OCI-LY7 (cell line): ENCODE measurements around the gene SIRPA. TPM values are rescaled to one million over a fixed set of nuclear protein-coding genes. Genes with fewer than 3 reads are reported as not detected.

ENCODE experiments used
- BruUV-seq: library from RNA; stranded (reverse); fragments of 400-500 nt; replicated peaks from 2 replicates; lab custom pipeline; 2021; lab: Mats Ljungman, UMichigan
- CTCF ChIA-PET: fragments of 300-600 bp; sonication (Branson Sonifier 250); formaldehyde crosslinking; loops from one replicate; lab custom pipeline; 2022; ENCODE audit warnings: antibody characterized with exemption; ENCODE audit not compliant: unreplicated experiment; lab: Charles Lee
- POLR2A ChIA-PET: fragments of 300-600 bp; sonication (Branson Sonifier 250); formaldehyde crosslinking; loops from one replicate; lab custom pipeline; 2022; ENCODE audit warnings: antibody characterized with exemption; lab: Charles Lee
- DNase-seq: peaks from one replicate; pipeline ENCODE4 v3.0.0-alpha.2; 2015; ENCODE audit warnings: low spot score
- H2AFZ ChIP-seq: fragments of 200-600 bp; sonication (generic), shearing (Covaris generic); 2 replicates; pipeline ENCODE4 v1.6.1; 2014; ENCODE audit warnings: mild to moderate bottlenecking, antibody characterized with exemption, low read length, moderate library complexity
- H3K27ac ChIP-seq: fragments of 200-600 bp; sonication (generic); 2 replicates; pipeline ENCODE4 v1.5.1; 2014; ENCODE audit warnings: mixed run types, low read depth, mild to moderate bottlenecking, moderate library complexity, low read length, inconsistent platforms; ENCODE audit not compliant: poor library complexity, severe bottlenecking
- H3K36me3 ChIP-seq: fragments of 200-600 bp; sonication (generic); 2 replicates; pipeline ENCODE4 v1.6.1; 2014; ENCODE audit warnings: mild to moderate bottlenecking, antibody characterized with exemption, low read length, moderate library complexity, mixed read lengths; ENCODE audit not compliant: insufficient read depth
- H3K4me1 ChIP-seq: fragments of 200-600 bp; sonication (generic); 2 replicates; pipeline ENCODE4 v1.5.1; 2014; ENCODE audit warnings: mild to moderate bottlenecking, low read length; ENCODE audit not compliant: insufficient read depth, poor library complexity, severe bottlenecking
- H3K4me2 ChIP-seq: fragments of 200-600 bp; sonication (generic); 2 replicates; pipeline ENCODE4 v1.6.1; 2014; ENCODE audit warnings: mild to moderate bottlenecking, low read length
- H3K4me3 ChIP-seq: fragments of 200-600 bp; sonication (generic); 2 replicates; pipeline ENCODE4 v1.5.1; 2014; ENCODE audit warnings: mild to moderate bottlenecking, low read depth, low read length; ENCODE audit not compliant: poor library complexity, severe bottlenecking
- H3K79me2 ChIP-seq: fragments of 200-600 bp; sonication (generic); 2 replicates; pipeline ENCODE4 v1.6.1; 2016; ENCODE audit warnings: low read depth, mild to moderate bottlenecking, low read length, moderate library complexity, mixed read lengths; ENCODE audit not compliant: insufficient read depth
- H3K9me2 ChIP-seq: fragments of 200-600 bp; sonication (generic); 2 replicates; pipeline ENCODE4 v1.6.1; 2016; ENCODE audit warnings: mild to moderate bottlenecking, low read length, mixed read lengths; ENCODE audit not compliant: insufficient read depth
- H3K9me3 ChIP-seq: fragments of 200-600 bp; sonication (generic); 2 replicates; pipeline ENCODE4 v1.6.1; 2014; ENCODE audit warnings: mild to moderate bottlenecking, mixed run types, low read length, mixed read lengths
- H4K20me1 ChIP-seq: fragments of 200-600 bp; sonication (generic); 2 replicates; pipeline ENCODE4 v1.6.1; 2014; ENCODE audit warnings: mild to moderate bottlenecking, antibody characterized with exemption, low read length, moderate library complexity, mixed read lengths; ENCODE audit not compliant: insufficient read depth
- CTCF ChIP-seq: fragments of 200-600 bp; sonication (generic); conservative IDR thresholded peaks from 2 replicates; pipeline ENCODE4 v1.5.1; 2014; ENCODE audit warnings: mild to moderate bottlenecking, antibody characterized with exemption, low read length, moderate library complexity, mixed read lengths
- EZH2phosphoT487 ChIP-seq: fragments of 200-600 bp; sonication (generic); IDR thresholded peaks from 2 replicates; pipeline ENCODE4 v1.6.1; 2018; ENCODE audit warnings: low read depth, borderline replicate concordance, mild to moderate bottlenecking, mixed run types, antibody characterized with exemption, low read length, moderate library complexity, mixed read lengths
- intact Hi-C: fragments of 100-400 bp; cut with micrococcal nuclease; formaldehyde crosslinking; loops from one replicate; pipeline ENCODE4 v1.10.0; 2022; ENCODE audit not compliant: unreplicated experiment
- total RNA-seq, 2 experiments: library from RNA; depleted of rRNA in 1 of 2; stranded (reverse); fragments of >200 nt in 1 of 2; shearing (Covaris generic) in 1 of 2; gene quantifications; 2 replicates each; pipeline ENCODE4 v1.2.3, GENCODE V29; 2014 to 2022

SIRPA gene
- total RNA-seq, 2 experiments from 2014 or later: not detected

DNA sequence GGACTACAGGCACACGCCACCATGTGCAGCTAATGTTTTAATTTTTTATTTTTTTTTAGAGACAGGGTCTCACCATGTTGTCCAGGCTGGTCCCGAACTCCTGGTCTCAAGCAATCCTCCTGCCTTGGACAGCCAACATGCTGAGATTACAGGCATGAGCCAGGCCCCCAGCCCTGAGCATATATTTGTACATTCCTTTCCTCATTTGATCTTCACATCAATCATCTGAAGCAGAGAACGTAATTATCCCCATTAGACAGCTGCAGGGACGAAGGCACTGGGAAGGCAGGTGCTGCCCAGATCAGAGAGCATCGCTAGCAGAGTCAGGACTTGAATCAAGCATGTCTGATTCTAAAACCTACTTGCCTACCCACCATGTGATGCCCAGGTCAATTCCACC lies 41.0 kb upstream of the SIRPA start:
- no peaks in the 10 kb centered on the region for H3K9me3 ChIP-seq
- no peaks in the 10 kb centered on the region for H3K9me2 ChIP-seq
- H3K4me2 ChIP-seq: no peak overlapping the region
- ChIA-PET CTCF (no interaction called here), POLR2A (interaction anchor here (0.8 kb wide), 1 partner anchor 8 kb away, joined by 3 read pairs; no protein-coding TSS in a partner anchor)
- H3K36me3 ChIP-seq: no peaks in the 10 kb centered on the region
- H3K4me3 ChIP-seq: no peak overlapping the region
- no peak for DNase-seq
- TF ChIP-seq EZH2phosphoT487: no peak
- no peak for TF ChIP-seq CTCF
- no peaks in the 10 kb centered on the region for H4K20me1 ChIP-seq
- no peaks in the 10 kb centered on the region for H3K79me2 ChIP-seq
- H3K27ac ChIP-seq: no peak overlapping the region
- peaks cover 14% of the 10 kb centered on the region for H3K4me1 ChIP-seq
- intact Hi-C loops: no loop called here
- H2AFZ ChIP-seq: no peak overlapping the region
- BruUV-seq: no TSS peak

GRCh38 chr20:1855109-1855508 lies 40.1 kb upstream of the SIRPA start:
- Histone ChIP-seq H3K4me2 (no peak overlapping the region), H3K79me2 (no peaks in the 10 kb centered on the region), H3K27ac (no peak overlapping the region), H3K9me3 (no peaks in the 10 kb centered on the region), H4K20me1 (no peaks in the 10 kb centered on the region), H3K9me2 (no peaks in the 10 kb centered on the region), H3K36me3 (no peaks in the 10 kb centered on the region), H2AFZ (no peak overlapping the region), H3K4me1 (peaks cover 13% of the 10 kb centered on the region), H3K4me3 (no peak overlapping the region)
- intact Hi-C loops: no loop called here
- no TSS peak for BruUV-seq
- no peak for DNase-seq
- no peak for TF ChIP-seq EZH2phosphoT487
- no peak for TF ChIP-seq CTCF
- ChIA-PET CTCF (no interaction called here), POLR2A (no interaction called here)

DNA sequence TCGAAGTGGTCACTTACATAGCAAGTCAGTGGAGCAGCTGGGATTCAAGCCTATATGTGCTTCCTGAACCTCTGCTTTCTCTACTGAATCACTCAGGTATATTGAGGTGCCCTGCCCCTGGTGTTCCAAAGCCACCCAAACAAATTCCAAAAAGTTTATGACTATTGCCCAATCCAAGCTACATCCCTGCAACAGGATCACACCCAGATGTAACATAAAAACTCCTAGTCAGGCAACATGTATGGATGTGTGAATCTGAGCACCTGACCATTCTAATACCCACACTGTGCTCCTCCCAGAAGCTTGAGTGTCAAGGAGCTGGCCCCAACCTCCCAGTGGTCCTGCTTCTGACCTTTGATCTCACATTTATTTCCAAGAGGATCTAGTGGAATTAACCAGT lies 39.5 kb upstream of the SIRPA start:
- no peaks in the 10 kb centered on the region for H3K9me2 ChIP-seq
- no peaks in the 10 kb centered on the region for H3K36me3 ChIP-seq
- BruUV-seq: no TSS peak
- H3K4me2 ChIP-seq: no peak overlapping the region
- no peaks in the 10 kb centered on the region for H4K20me1 ChIP-seq
- intact Hi-C loops: no loop called here
- H3K27ac ChIP-seq: no peak overlapping the region
- POLR2A ChIA-PET: interaction anchor here (0.6 kb wide), 1 partner anchor 56 kb away, joined by 4 read pairs; no protein-coding TSS in a partner anchor
- H3K9me3 ChIP-seq: no peaks in the 10 kb centered on the region
- CTCF ChIA-PET: no interaction called here
- no peaks in the 10 kb centered on the region for H3K79me2 ChIP-seq
- no peak for DNase-seq
- H2AFZ ChIP-seq: no peak overlapping the region
- TF ChIP-seq EZH2phosphoT487: no peak
- no peak for TF ChIP-seq CTCF
- H3K4me1 ChIP-seq: peaks cover 7% of the 10 kb centered on the region
- H3K4me3 ChIP-seq: no peak overlapping the region
